NCI-H187 (cell line): Measurements from ENCODE around the gene HMG20B.
"Not testable (repeated sequence)": the region's sequence is repeated elsewhere in the genome, so short reads cannot be mapped to it uniquely, and the experiment has no call there.

ENCODE experiments used
- DNase-seq, 2 experiments: peaks; one replicate each; lab custom pipeline; 2025; lab: John Stamatoyannopoulos, UW

The HMG20B gene

GRCh38 chr19:3584036-3584802 is 11.5 kb downstream of the HMG20B start:
- not testable (repeated sequence) for DNase-seq

- no peak for DNase-seq
Measured at GRCh38 chr19:3585301-3586126, 12.8 kb downstream of the HMG20B start, which contains the start of gene GIPC3. Gene GIPC3, plus strand, starts transcription at chr19:3585478. Its CDS starts 120 bp downstream, at chr19:3585598.

- no peak for DNase-seq
Measured at GRCh38 chr19:3586127-3586626, 13.4 kb downstream of the HMG20B start.

- no peak for DNase-seq
Measured at GRCh38 chr19:3586707-3587346, 14.1 kb downstream of the HMG20B start.

- no peak for DNase-seq
Measured at GRCh38 chr19:3589439-3589838, 16.7 kb downstream of the HMG20B start.

- DNase-seq = no peak
Measured at GRCh38 chr19:3589949-3590348, 17.2 kb downstream of the HMG20B start.

GRCh38 chr19:3590991-3591659 is 18.4 kb downstream of the HMG20B start:
- DNase-seq = no peak

- DNase-seq = no peak
Measured at GRCh38 chr19:3591876-3592613, 19.3 kb downstream of the HMG20B start.

- DNase-seq = no peak
Measured at GRCh38 chr19:3593156-3593555, 20.4 kb downstream of the HMG20B start.

- no peak for DNase-seq
Measured at GRCh38 chr19:3595521-3596061, 22.8 kb downstream of the HMG20B start.

- DNase-seq = no peak
Measured at GRCh38 chr19:3599776-3600187, 27.0 kb downstream of the HMG20B start.

- DNase-seq = no peak
Measured at GRCh38 chr19:3601021-3601420, 28.3 kb downstream of the HMG20B start.

GRCh38 chr19:3603121-3603811 is 30.5 kb downstream of the HMG20B start:
- no peak for DNase-seq

GRCh38 chr19:3604227-3604986 is 31.7 kb downstream of the HMG20B start:
- no peak for DNase-seq

GRCh38 chr19:3604987-3605343 is 32.2 kb downstream of the HMG20B start:
- DNase-seq = no peak

- no peak for DNase-seq
Measured at GRCh38 chr19:3605361-3605760, 32.6 kb downstream of the HMG20B start.

GRCh38 chr19:3605770-3606169 is 33.0 kb downstream of the HMG20B start:
- DNase-seq = no peak

- no peak for DNase-seq
Measured at GRCh38 chr19:3606174-3606689, 33.5 kb downstream of the HMG20B start.

GRCh38 chr19:3606690-3607289 is 34.0 kb downstream of the HMG20B start, which contains the start of gene TBXA2R:
Gene TBXA2R, minus strand, starts transcription at chr19:3606875. Its CDS starts 6,241 bp downstream, at chr19:3600634.
- no peak for DNase-seq
